SIG-M5 (cell line): Measurements from ENCODE around the gene PPP1R15B.
"Not testable (repeated sequence)": the region's sequence is repeated elsewhere in the genome, so short reads cannot be mapped to it uniquely, and the experiment has no call there.

Source experiments
- DNase-seq: peaks from one replicate; lab custom pipeline; 2025; lab: John Stamatoyannopoulos, UW

The PPP1R15B gene

GRCh38 chr1:204443871-204444581, 32.4 kb upstream of the PPP1R15B start:
- no peak for DNase-seq

GRCh38 chr1:204443260-204443619, 31.6 kb upstream of the PPP1R15B start:
- no peak for DNase-seq

- DNase-seq: no peak
These were observed 31.0 kb upstream of the PPP1R15B start for GRCh38 chr1:204442376-204443259.

- DNase-seq: no peak
These were observed 29.9 kb upstream of the PPP1R15B start for GRCh38 chr1:204441558-204441957.

GRCh38 chr1:204439621-204440375, 28.2 kb upstream of the PPP1R15B start:
- DNase-seq: no peak

GRCh38 chr1:204438628-204439027, 27.0 kb upstream of the PPP1R15B start:
- DNase-seq: no peak

GRCh38 chr1:204437796-204438570, 26.4 kb upstream of the PPP1R15B start:
- DNase-seq: no peak

GRCh38 chr1:204435872-204436271, 24.3 kb upstream of the PPP1R15B start:
- DNase-seq: no peak

GRCh38 chr1:204435381-204435831, 23.8 kb upstream of the PPP1R15B start:
- no peak for DNase-seq

- DNase-seq: no peak
These were observed 22.6 kb upstream of the PPP1R15B start for GRCh38 chr1:204434116-204434755.

GRCh38 chr1:204432708-204433107, 21.1 kb upstream of the PPP1R15B start:
- DNase-seq: no peak

GRCh38 chr1:204431310-204432184, 19.9 kb upstream of the PPP1R15B start:
- no peak for DNase-seq

- DNase-seq: no peak
These were observed 18.1 kb upstream of the PPP1R15B start for GRCh38 chr1:204429746-204430145.

GRCh38 chr1:204426971-204427701, 15.5 kb upstream of the PPP1R15B start:
- no peak for DNase-seq

- DNase-seq: no peak
These were observed 14.9 kb upstream of the PPP1R15B start for GRCh38 chr1:204426474-204426873.

- DNase-seq: no peak
These were observed 14.4 kb upstream of the PPP1R15B start for GRCh38 chr1:204426035-204426436.

GRCh38 chr1:204424621-204425020, 13.0 kb upstream of the PPP1R15B start:
- no peak for DNase-seq

- not testable (repeated sequence) for DNase-seq
These were observed 10.6 kb upstream of the PPP1R15B start for GRCh38 chr1:204422061-204422705.

- DNase-seq: no peak
These were observed 9.8 kb upstream of the PPP1R15B start for GRCh38 chr1:204421441-204421840.
